A549 (cell line): Measurements from ENCODE around the gene CCDC137. TPM values are rescaled to one million over a fixed set of nuclear protein-coding genes. Genes with fewer than 3 reads are reported as not detected.

ENCODE experiments used
- ATAC-seq, 2 experiments: fragments of 200-7000 bp in 1 of 2; fragments of >200 bp in 1 of 2; cut with Nextera tagmentation in 1 of 2; cut with Tn5 transposase in 1 of 2; 3 replicates each; pipeline versions ENCODE4 v1.8.0 to v1.9.1; 2018 to 2020; ENCODE audit warnings: mild to moderate bottlenecking in 1 of 2, moderate library complexity in 1 of 2
- CTCF ChIA-PET: fragments of 300-600 bp; sonication (Branson Sonifier 250); formaldehyde crosslinking; extraction: SDS; loops from one replicate; lab custom pipeline; 2021; ENCODE audit warnings: antibody characterized with exemption, inconsistent platforms; lab: Yijun Ruan, JAX
- POLR2A ChIA-PET: fragments of 350-600 bp; formaldehyde crosslinking; extraction: SDS; loops from one replicate; lab custom pipeline; 2021; ENCODE audit warnings: antibody characterized with exemption, inconsistent platforms; lab: Yijun Ruan, JAX
- DNase-seq, 2 experiments: peaks; one replicate each; pipeline versions ENCODE4 v3.0.0 to v3.0.0-alpha.2; 2011 to 2016; ENCODE audit warnings: low read depth in 1 of 2, low spot score in 1 of 2
- FAIRE-seq: peaks from 2 replicates; lab custom pipeline; 2011; peaks lifted over from hg19 to GRCh38; lab: Jason Lieb, UNC
- H3K27ac ChIP-seq, 2 experiments: fragments of >200 bp; sonication (Bioruptor Twin); formaldehyde crosslinking; 3 replicates each; pipeline ENCODE4 v1.5.1; 2016 to 2017
- H3K4me1 ChIP-seq: fragments of >200 bp; sonication (Bioruptor Twin); formaldehyde crosslinking; 3 replicates; pipeline ENCODE4 v1.6.1; 2016
- H3K4me2 ChIP-seq: fragments of >200 bp; sonication (Bioruptor Twin); formaldehyde crosslinking; 3 replicates; pipeline ENCODE4 v1.6.1; 2016
- H3K4me3 ChIP-seq: fragments of >200 bp; sonication (Bioruptor Twin); formaldehyde crosslinking; 3 replicates; pipeline ENCODE4 v1.5.1; 2016
- H3K9me3 ChIP-seq: fragments of >200 bp; sonication (Bioruptor Twin); formaldehyde crosslinking; 3 replicates; pipeline ENCODE4 v1.6.1; 2016
- BHLHE40 ChIP-seq: IDR thresholded peaks from 2 replicates; pipeline ENCODE4 v1.6.1; 2012; ENCODE audit warnings: low read depth, low read length, inconsistent platforms
- CBX2 ChIP-seq: fragments of 200-600 bp; sonication (generic); IDR thresholded peaks from 2 replicates; pipeline ENCODE4 v1.6.1; 2016; ENCODE audit warnings: low read depth, mild to moderate bottlenecking, borderline replicate concordance
- CEBPB ChIP-seq, 2 experiments: fragments of >200 bp in 1 of 2; sonication (Bioruptor Twin) in 1 of 2; formaldehyde crosslinking in 1 of 2; IDR thresholded peaks; 2 replicates each; pipeline ENCODE4 v1.6.1; 2012 to 2016
- CHD2 ChIP-seq: fragments of 150-350 bp; IDR thresholded peaks from 2 replicates; pipeline ENCODE4 v1.6.1; 2014; ENCODE audit warnings: low read length; ENCODE audit not compliant: partially characterized antibody
- ELK1 ChIP-seq: fragments of 150-350 bp; IDR thresholded peaks from 2 replicates; pipeline ENCODE4 v1.6.1; 2014; ENCODE audit warnings: low read depth, mild to moderate bottlenecking, low read length
- ESRRA ChIP-seq: fragments of 150-350 bp; IDR thresholded peaks from 2 replicates; pipeline ENCODE4 v1.6.1; 2014; ENCODE audit warnings: mild to moderate bottlenecking, low read length, borderline replicate concordance
- FOSB ChIP-seq: fragments of 250-450 bp; sonication (Bioruptor Pico); IDR thresholded peaks from 2 replicates; pipeline ENCODE4 v1.5.0; 2020; ENCODE audit warnings: mild to moderate bottlenecking, moderate library complexity
- FOSL2 ChIP-seq, 2 experiments: fragments of 450-650 bp in 1 of 2; fragments of >200 bp in 1 of 2; sonication (Bioruptor Twin) in 1 of 2; formaldehyde crosslinking; IDR thresholded peaks; 2 replicates each; pipeline versions ENCODE4 v1.5.0 to v1.6.1; 2016 to 2020; ENCODE audit warnings: mild to moderate bottlenecking in 1 of 2, moderate library complexity in 1 of 2
- FOXS1 ChIP-seq: fragments of 250-450 bp; sonication (Bioruptor Pico); IDR thresholded peaks from 2 replicates; pipeline ENCODE4 v1.5.0; 2020; ENCODE audit warnings: mild to moderate bottlenecking, moderate library complexity
- HEYL ChIP-seq: fragments of 250-450 bp; sonication (Bioruptor Pico); IDR thresholded peaks from 2 replicates; pipeline ENCODE4 v1.8.0; 2021; ENCODE audit warnings: mild to moderate bottlenecking, moderate library complexity
- HOXA7 ChIP-seq: fragments of 250-450 bp; sonication (Bioruptor Pico); IDR thresholded peaks from 2 replicates; pipeline ENCODE4 v1.5.0; 2020; ENCODE audit warnings: mild to moderate bottlenecking, moderate library complexity
- HOXB5 ChIP-seq: fragments of 250-450 bp; sonication (Bioruptor Pico); IDR thresholded peaks from 2 replicates; pipeline ENCODE4 v1.5.0; 2020; ENCODE audit warnings: mild to moderate bottlenecking, moderate library complexity
- JUN ChIP-seq, 2 experiments: fragments of >200 bp; sonication (Bioruptor Twin); formaldehyde crosslinking; IDR thresholded peaks; 2 replicates in 1 of 2; 3 replicates in 1 of 2; pipeline ENCODE4 v1.6.1; 2016 to 2017
- JUNB ChIP-seq: fragments of >200 bp; sonication (Bioruptor Twin); formaldehyde crosslinking; IDR thresholded peaks from 2 replicates; pipeline ENCODE4 v1.6.1; 2016
- KDM1A ChIP-seq: fragments of 200-600 bp; sonication (generic); IDR thresholded peaks from 2 replicates; pipeline ENCODE4 v1.6.1; 2016; ENCODE audit warnings: low read depth, mild to moderate bottlenecking
- KDM5A ChIP-seq: fragments of 200-600 bp; sonication (generic); IDR thresholded peaks from 2 replicates; pipeline ENCODE4 v1.6.1; 2016; ENCODE audit warnings: antibody characterized with exemption, mild to moderate bottlenecking
- MAZ ChIP-seq: fragments of 150-350 bp; IDR thresholded peaks from 2 replicates; pipeline ENCODE4 v1.6.1; 2014; ENCODE audit warnings: antibody characterized with exemption, low read depth, low read length, borderline replicate concordance
- MYC ChIP-seq: IDR thresholded peaks from 2 replicates; pipeline ENCODE4 v1.6.1; 2012; ENCODE audit warnings: mild to moderate bottlenecking, inconsistent platforms, low read length, improper control_type of control experiment, borderline replicate concordance
- NFE2L2 ChIP-seq: fragments of 150-350 bp; conservative IDR thresholded peaks from 2 replicates; pipeline ENCODE4 v1.6.1; 2014; ENCODE audit warnings: low read length
- POLR2A ChIP-seq: IDR thresholded peaks from 2 replicates; pipeline ENCODE4 v1.6.1; 2012; ENCODE audit warnings: mild to moderate bottlenecking, low read length
- RAD21 ChIP-seq, 2 experiments: fragments of >200 bp in 1 of 2; sonication (Bioruptor Twin) in 1 of 2; formaldehyde crosslinking in 1 of 2; IDR thresholded peaks in 1 of 2; conservative IDR thresholded peaks in 1 of 2; 2 replicates in 1 of 2; 3 replicates in 1 of 2; pipeline ENCODE4 v1.6.1; 2012 to 2018; ENCODE audit warnings: inconsistent platforms in 1 of 2
- RCOR1 ChIP-seq: fragments of 150-350 bp; IDR thresholded peaks from 2 replicates; pipeline ENCODE4 v1.6.1; 2014; ENCODE audit warnings: antibody characterized with exemption, low read length, low read depth
- TFCP2L1 ChIP-seq: fragments of 250-450 bp; sonication (Bioruptor Pico); IDR thresholded peaks from 2 replicates; pipeline ENCODE4 v1.5.0; 2021; ENCODE audit warnings: mild to moderate bottlenecking
- TP53 ChIP-seq: fragments of 250-450 bp; sonication (Bioruptor Pico); IDR thresholded peaks from 2 replicates; pipeline ENCODE4 v1.5.0; 2021; ENCODE audit warnings: mild to moderate bottlenecking, moderate library complexity
- ZSCAN20 ChIP-seq: fragments of 250-450 bp; sonication (Bioruptor Pico); IDR thresholded peaks from 2 replicates; pipeline ENCODE4 v1.8.0; 2022; ENCODE audit warnings: mild to moderate bottlenecking, moderate library complexity
- WGBS: methylation state at CpG from one replicate; pipeline ENCODE4 v1.1.6; 2017; ENCODE audit errors: missing lambda C conversion rate; 5-methylcytosine and 5-hydroxymethylcytosine counted together
- polyA plus RNA-seq, 4 experiments: library from polyadenylated mRNA; depleted of rRNA in 3 of 4; stranded (reverse); fragments of >200 nt; fragmentation: RNase III in 1 of 4; extraction: RNeasy Plus Mini Kit Qiagen cat#74134 plus additional on column Dnase treatment in 1 of 4; gene quantifications; 2 replicates in 3 of 4; 3 replicates in 1 of 4; pipeline ENCODE4 v1.2.3, GENCODE V29; 2011 to 2017
- TF ChIP-seq, protein P1 (sequence below): fragments of >200 bp; sonication (Bioruptor Twin); formaldehyde crosslinking; IDR thresholded peaks from 2 replicates; pipeline ENCODE4 v1.6.1; 2016
- TF ChIP-seq, protein P2 (sequence below): IDR thresholded peaks from 2 replicates; pipeline ENCODE4 v1.6.1; 2012
- TF ChIP-seq, protein P3 (sequence below): IDR thresholded peaks from 2 replicates; pipeline ENCODE4 v1.6.1; 2012
- TF ChIP-seq, protein P4 (sequence below): fragments of 200-600 bp; sonication (generic); IDR thresholded peaks from 2 replicates; pipeline ENCODE4 v1.6.1; 2016; ENCODE audit warnings: antibody characterized with exemption, mild to moderate bottlenecking, moderate library complexity

Gene CCDC137
- polyA plus RNA-seq, 2 of the 4 experiments (the other 2 are of a cell fraction), result 22.6 to 55.0 TPM

DNA sequence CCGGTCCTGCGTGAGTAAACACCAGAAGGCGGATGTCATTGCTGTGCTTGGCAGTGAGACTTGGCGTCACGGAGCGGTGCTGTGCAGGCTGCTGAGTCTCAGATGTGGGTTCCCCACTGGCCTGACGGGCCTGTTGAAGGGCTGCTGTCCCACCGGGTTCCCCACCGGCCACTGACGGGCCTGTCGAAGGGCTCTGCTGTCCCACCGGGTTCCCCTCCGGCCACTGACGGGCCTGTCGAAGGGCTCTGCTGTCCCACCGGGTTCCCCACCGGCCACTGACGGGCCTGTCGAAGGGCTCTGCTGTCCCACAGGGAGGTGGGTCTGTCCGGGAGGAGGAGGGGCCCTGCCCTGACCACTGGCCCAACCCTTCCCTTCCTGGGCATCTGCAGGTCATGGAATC lies 20.1 kb downstream of the CCDC137 start:
- WGBS, result 94% methylated on average over 20 of the region's 20 CpGs
- FAIRE-seq, result no peak
- ChIA-PET CTCF (interaction anchor here (1.2 to 1.5 kb wide), 4 partner anchors 10 to 167 kb away, joined by 3 to 6 read pairs (median 5); no protein-coding TSS in a partner anchor), POLR2A (no interaction called here)
- no peak overlapping the region for H3K4me2 ChIP-seq
- no peak for ATAC-seq
- H3K27ac ChIP-seq, result no peak overlapping the region
- H3K4me3 ChIP-seq, result no peak overlapping the region
- H3K9me3 ChIP-seq, result no peaks in the 10 kb centered on the region
- peaks cover 23% of the 10 kb centered on the region for H3K4me1 ChIP-seq
- no peak for DNase-seq
- no peak for TF ChIP-seq TFCP2L1
- TF ChIP-seq FOSL2 (IDR thresholded peaks at IDR 0.05), result no peak
- no peak for TF ChIP-seq FOSL2 (CRISPR knock-in tag; IDR thresholded peaks at IDR 0.05)
- no peak for TF ChIP-seq RAD21 (conservative IDR thresholded peaks at IDR 0.05 in 1 of 2, IDR thresholded peaks at IDR 0.05 in 1 of 2)
- TF ChIP-seq JUNB, result no peak
- TF ChIP-seq HOXA7 (CRISPR knock-in tag), result no peak
- no peak for TF ChIP-seq CEBPB (IDR thresholded peaks at IDR 0.05)
- no peak for TF ChIP-seq KDM5A
- no peak for TF ChIP-seq FOXS1 (CRISPR knock-in tag)
- TF ChIP-seq, protein P1, sequence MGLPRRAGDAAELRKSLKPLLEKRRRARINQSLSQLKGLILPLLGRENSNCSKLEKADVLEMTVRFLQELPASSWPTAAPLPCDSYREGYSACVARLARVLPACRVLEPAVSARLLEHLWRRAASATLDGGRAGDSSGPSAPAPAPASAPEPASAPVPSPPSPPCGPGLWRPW, result no peak
- no peak for TF ChIP-seq HEYL (CRISPR knock-in tag)
- TF ChIP-seq TP53 (CRISPR knock-in tag), result no peak
- TF ChIP-seq, protein P2, sequence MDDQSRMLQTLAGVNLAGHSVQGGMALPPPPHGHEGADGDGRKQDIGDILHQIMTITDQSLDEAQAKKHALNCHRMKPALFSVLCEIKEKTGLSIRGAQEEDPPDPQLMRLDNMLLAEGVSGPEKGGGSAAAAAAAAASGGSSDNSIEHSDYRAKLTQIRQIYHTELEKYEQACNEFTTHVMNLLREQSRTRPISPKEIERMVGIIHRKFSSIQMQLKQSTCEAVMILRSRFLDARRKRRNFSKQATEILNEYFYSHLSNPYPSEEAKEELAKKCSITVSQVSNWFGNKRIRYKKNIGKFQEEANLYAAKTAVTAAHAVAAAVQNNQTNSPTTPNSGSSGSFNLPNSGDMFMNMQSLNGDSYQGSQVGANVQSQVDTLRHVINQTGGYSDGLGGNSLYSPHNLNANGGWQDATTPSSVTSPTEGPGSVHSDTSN, result no peak
- TF ChIP-seq, protein P3, sequence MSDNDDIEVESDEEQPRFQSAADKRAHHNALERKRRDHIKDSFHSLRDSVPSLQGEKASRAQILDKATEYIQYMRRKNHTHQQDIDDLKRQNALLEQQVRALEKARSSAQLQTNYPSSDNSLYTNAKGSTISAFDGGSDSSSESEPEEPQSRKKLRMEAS, result no peak
- no peak for TF ChIP-seq JUN (IDR thresholded peaks at IDR 0.05)
- TF ChIP-seq HOXB5 (CRISPR knock-in tag), result no peak
- no peak for TF ChIP-seq MAZ
- no peak for TF ChIP-seq ZSCAN20 (CRISPR knock-in tag)
- TF ChIP-seq POLR2A, result no peak
- TF ChIP-seq ESRRA, result no peak
- TF ChIP-seq CBX2, result no peak

DNA sequence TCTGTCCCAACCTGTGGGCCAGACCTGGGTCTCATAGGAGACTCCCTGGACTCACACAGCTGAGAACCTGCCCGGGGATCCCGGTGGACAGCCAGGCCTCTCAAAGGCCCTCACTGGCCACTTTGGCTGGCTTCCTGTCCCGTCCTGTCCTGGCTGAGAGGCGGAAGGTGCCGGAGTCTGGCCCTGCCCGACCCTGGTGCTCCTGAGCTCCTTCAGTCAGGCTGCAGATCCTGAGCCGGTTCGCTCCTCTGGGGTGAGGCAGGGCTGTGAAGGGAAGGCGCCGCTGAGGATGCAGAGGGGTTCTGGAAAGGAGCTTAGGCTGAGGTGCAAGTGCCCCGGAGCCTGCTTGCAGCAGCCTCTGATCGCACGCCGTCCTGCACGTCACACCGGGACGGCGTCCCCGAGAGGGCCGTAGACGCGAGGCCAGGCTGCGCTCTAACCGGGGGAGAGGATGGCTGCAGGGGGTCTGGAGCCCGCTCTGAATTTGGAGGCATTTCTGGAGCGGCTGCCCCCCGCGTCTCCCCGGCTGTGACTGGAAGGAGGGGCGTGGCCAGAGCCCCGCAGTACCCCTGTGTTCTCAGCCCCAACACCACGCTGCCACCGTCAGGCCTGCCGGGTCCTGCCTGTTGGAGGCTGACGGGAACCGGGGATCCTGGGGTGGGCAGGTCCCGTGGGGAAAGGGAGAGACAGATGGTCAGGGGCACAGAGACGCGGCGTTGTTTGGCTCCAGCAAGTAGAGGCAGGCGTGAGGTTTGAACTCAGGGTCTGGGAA lies 21.4 kb downstream of the CCDC137 start:
- 90% methylated on average over 41 of the region's 41 CpGs for WGBS
- TF ChIP-seq CHD2 (no peak), FOSB (CRISPR knock-in tag) (no peak), TP53 (CRISPR knock-in tag) (no peak), KDM1A (no peak), MYC (no peak), NFE2L2 (no peak), RCOR1 (no peak), BHLHE40 (no peak), ELK1 (no peak)
- TF ChIP-seq, protein P4, sequence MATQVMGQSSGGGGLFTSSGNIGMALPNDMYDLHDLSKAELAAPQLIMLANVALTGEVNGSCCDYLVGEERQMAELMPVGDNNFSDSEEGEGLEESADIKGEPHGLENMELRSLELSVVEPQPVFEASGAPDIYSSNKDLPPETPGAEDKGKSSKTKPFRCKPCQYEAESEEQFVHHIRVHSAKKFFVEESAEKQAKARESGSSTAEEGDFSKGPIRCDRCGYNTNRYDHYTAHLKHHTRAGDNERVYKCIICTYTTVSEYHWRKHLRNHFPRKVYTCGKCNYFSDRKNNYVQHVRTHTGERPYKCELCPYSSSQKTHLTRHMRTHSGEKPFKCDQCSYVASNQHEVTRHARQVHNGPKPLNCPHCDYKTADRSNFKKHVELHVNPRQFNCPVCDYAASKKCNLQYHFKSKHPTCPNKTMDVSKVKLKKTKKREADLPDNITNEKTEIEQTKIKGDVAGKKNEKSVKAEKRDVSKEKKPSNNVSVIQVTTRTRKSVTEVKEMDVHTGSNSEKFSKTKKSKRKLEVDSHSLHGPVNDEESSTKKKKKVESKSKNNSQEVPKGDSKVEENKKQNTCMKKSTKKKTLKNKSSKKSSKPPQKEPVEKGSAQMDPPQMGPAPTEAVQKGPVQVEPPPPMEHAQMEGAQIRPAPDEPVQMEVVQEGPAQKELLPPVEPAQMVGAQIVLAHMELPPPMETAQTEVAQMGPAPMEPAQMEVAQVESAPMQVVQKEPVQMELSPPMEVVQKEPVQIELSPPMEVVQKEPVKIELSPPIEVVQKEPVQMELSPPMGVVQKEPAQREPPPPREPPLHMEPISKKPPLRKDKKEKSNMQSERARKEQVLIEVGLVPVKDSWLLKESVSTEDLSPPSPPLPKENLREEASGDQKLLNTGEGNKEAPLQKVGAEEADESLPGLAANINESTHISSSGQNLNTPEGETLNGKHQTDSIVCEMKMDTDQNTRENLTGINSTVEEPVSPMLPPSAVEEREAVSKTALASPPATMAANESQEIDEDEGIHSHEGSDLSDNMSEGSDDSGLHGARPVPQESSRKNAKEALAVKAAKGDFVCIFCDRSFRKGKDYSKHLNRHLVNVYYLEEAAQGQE, result no peak
- no peaks in the 10 kb centered on the region for H3K9me3 ChIP-seq
- no peak for ATAC-seq
- FAIRE-seq, result no peak
- H3K4me2 ChIP-seq, result no peak overlapping the region
- no peak for DNase-seq
- peaks cover 11% of the 10 kb centered on the region for H3K4me1 ChIP-seq
- H3K27ac ChIP-seq, result no peak overlapping the region
- POLR2A ChIA-PET, result no interaction called here
- CTCF ChIA-PET, result interaction anchor here (1.2 to 1.5 kb wide), 4 partner anchors 8 to 169 kb away, joined by 3 to 6 read pairs (median 5); no protein-coding TSS in a partner anchor
- no peak overlapping the region for H3K4me3 ChIP-seq
